ENCODE measurements around the gene PM20D2.

PM20D2 gene

GRCh38 chr6:89146718-89147700, 1.2 kb downstream of the PM20D2 start:
- peak overlapping the region; percentile 1 for H3K18ac ChIP-seq (ENCODE audit: low read length)
- no peak overlapping the region for H3K23ac ChIP-seq (ENCODE audit: low read length)
- no peak overlapping the region for H3K4me3 ChIP-seq (ENCODE audit: low read length)
- no peak overlapping the region for H2AK5ac ChIP-seq (ENCODE audit: low read length)
- H3K56ac ChIP-seq (ENCODE audit: low read length), result peak overlapping the region; percentile 82
- no peaks in the 10 kb centered on the region for H3K4me1 ChIP-seq (ENCODE audit: control insufficient read depth, low read depth, low read length)
- H3K79me2 ChIP-seq (ENCODE audit: control insufficient read depth, insufficient read depth, low read length), result no peaks in the 10 kb centered on the region
- H3K27me3 ChIP-seq (ENCODE audit: insufficient read depth, low read length, poor library complexity), result peaks cover 12% of the 10 kb centered on the region
- H3K79me1 ChIP-seq (ENCODE audit: low read length), result no peaks in the 10 kb centered on the region
- no peaks in the 10 kb centered on the region for H3K36me3 ChIP-seq (ENCODE audit: control insufficient read depth, insufficient read depth, low read length)
- peak overlapping the region; percentile 68 for H3K9ac ChIP-seq (ENCODE audit: low read length)
- no peak overlapping the region for H2BK120ac ChIP-seq (ENCODE audit: low read depth, low read length)
- no peak overlapping the region for H2BK5ac ChIP-seq (ENCODE audit: low read length)
- no CpG with 5 or more reads among the region's 26 CpGs for WGBS (ENCODE audit: extremely low coverage, insufficient coverage, low lambda C conversion rate)
- H3K27ac ChIP-seq (ENCODE audit: low read depth, low read length), result no peak overlapping the region
- no peak overlapping the region for H4K8ac ChIP-seq (ENCODE audit: low read depth, low read length)
- H4K5ac ChIP-seq (ENCODE audit: low read length), result no peak overlapping the region
- no peak overlapping the region for H3K4ac ChIP-seq (ENCODE audit: low read depth, low read length)
- H2BK15ac ChIP-seq (replicated peaks; ENCODE audit: low read depth), result no peak overlapping the region
- H3K4me2 ChIP-seq (ENCODE audit: low read length), result peak overlapping the region; percentile 63
- DNase-seq, result peak; percentile 64

GRCh38 chr6:89148016-89148750, 2.3 kb downstream of the PM20D2 start:
- WGBS (ENCODE audit: extremely low coverage, insufficient coverage, low lambda C conversion rate), result no CpG with 5 or more reads among the region's 17 CpGs
- no peaks in the 10 kb centered on the region for H3K36me3 ChIP-seq (ENCODE audit: control insufficient read depth, insufficient read depth, low read length)
- no peaks in the 10 kb centered on the region for H3K79me2 ChIP-seq (ENCODE audit: control insufficient read depth, insufficient read depth, low read length)
- no peak overlapping the region for H2BK120ac ChIP-seq (ENCODE audit: low read depth, low read length)
- H3K4ac ChIP-seq (ENCODE audit: low read depth, low read length), result no peak overlapping the region
- H3K4me2 ChIP-seq (ENCODE audit: low read length), result no peak overlapping the region
- no peak overlapping the region for H3K4me3 ChIP-seq (ENCODE audit: low read length)
- no peaks in the 10 kb centered on the region for H3K79me1 ChIP-seq (ENCODE audit: low read length)
- no peak overlapping the region for H2BK15ac ChIP-seq (replicated peaks; ENCODE audit: low read depth)
- H3K27me3 ChIP-seq (ENCODE audit: insufficient read depth, low read length, poor library complexity), result peaks cover 12% of the 10 kb centered on the region
- no peak overlapping the region for H3K56ac ChIP-seq (ENCODE audit: low read length)
- no peak overlapping the region for H2AK5ac ChIP-seq (ENCODE audit: low read length)
- DNase-seq, result no peak
- H3K27ac ChIP-seq (ENCODE audit: low read depth, low read length), result no peak overlapping the region
- H3K9ac ChIP-seq (ENCODE audit: low read length), result no peak overlapping the region
- no peak overlapping the region for H3K23ac ChIP-seq (ENCODE audit: low read length)
- no peak overlapping the region for H4K8ac ChIP-seq (ENCODE audit: low read depth, low read length)
- no peak overlapping the region for H3K18ac ChIP-seq (ENCODE audit: low read length)
- H4K5ac ChIP-seq (ENCODE audit: low read length), result no peak overlapping the region
- no peaks in the 10 kb centered on the region for H3K4me1 ChIP-seq (ENCODE audit: control insufficient read depth, low read depth, low read length)
- H2BK5ac ChIP-seq (ENCODE audit: low read length), result no peak overlapping the region

- WGBS (ENCODE audit: extremely low coverage, insufficient coverage, low lambda C conversion rate), result no CpG with 5 or more reads among the region's 1 CpG
- Histone ChIP-seq H3K4me3 (ENCODE audit: low read length) (no peak overlapping the region), H3K4ac (ENCODE audit: low read depth, low read length) (no peak overlapping the region), H3K56ac (ENCODE audit: low read length) (no peak overlapping the region), H2AK5ac (ENCODE audit: low read length) (no peak overlapping the region), H2BK15ac (replicated peaks; ENCODE audit: low read depth) (no peak overlapping the region), H2BK5ac (ENCODE audit: low read length) (no peak overlapping the region), H3K4me1 (ENCODE audit: control insufficient read depth, low read depth, low read length) (no peaks in the 10 kb centered on the region), H3K23ac (ENCODE audit: low read length) (no peak overlapping the region), H3K27ac (ENCODE audit: low read depth, low read length) (no peak overlapping the region), H3K9ac (ENCODE audit: low read length) (no peak overlapping the region), H4K5ac (ENCODE audit: low read length) (no peak overlapping the region), H3K36me3 (ENCODE audit: control insufficient read depth, insufficient read depth, low read length) (no peaks in the 10 kb centered on the region), H3K4me2 (ENCODE audit: low read length) (no peak overlapping the region), H3K79me2 (ENCODE audit: control insufficient read depth, insufficient read depth, low read length) (no peaks in the 10 kb centered on the region), H3K79me1 (ENCODE audit: low read length) (no peaks in the 10 kb centered on the region), H2BK120ac (ENCODE audit: low read depth, low read length) (no peak overlapping the region), H3K27me3 (ENCODE audit: insufficient read depth, low read length, poor library complexity) (no peaks in the 10 kb centered on the region), H3K18ac (ENCODE audit: low read length) (no peak overlapping the region), H4K8ac (ENCODE audit: low read depth, low read length) (no peak overlapping the region)
- no peak for DNase-seq
Observed at GRCh38 chr6:89154131-89154530, 8.3 kb downstream of the PM20D2 start.

GRCh38 chr6:89160331-89161092, 14.7 kb downstream of the PM20D2 start:
- H2BK15ac ChIP-seq (replicated peaks; ENCODE audit: low read depth), result no peak overlapping the region
- no peak overlapping the region for H2BK120ac ChIP-seq (ENCODE audit: low read depth, low read length)
- H3K18ac ChIP-seq (ENCODE audit: low read length), result no peak overlapping the region
- no peak for DNase-seq
- no peaks in the 10 kb centered on the region for H3K79me2 ChIP-seq (ENCODE audit: control insufficient read depth, insufficient read depth, low read length)
- H3K36me3 ChIP-seq (ENCODE audit: control insufficient read depth, insufficient read depth, low read length), result no peaks in the 10 kb centered on the region
- no peak overlapping the region for H3K4me3 ChIP-seq (ENCODE audit: low read length)
- no peak overlapping the region for H3K9ac ChIP-seq (ENCODE audit: low read length)
- H3K4ac ChIP-seq (ENCODE audit: low read depth, low read length), result no peak overlapping the region
- no CpG with 5 or more reads among the region's 4 CpGs for WGBS (ENCODE audit: extremely low coverage, insufficient coverage, low lambda C conversion rate)
- no peak overlapping the region for H4K8ac ChIP-seq (ENCODE audit: low read depth, low read length)
- no peaks in the 10 kb centered on the region for H3K4me1 ChIP-seq (ENCODE audit: control insufficient read depth, low read depth, low read length)
- no peak overlapping the region for H2BK5ac ChIP-seq (ENCODE audit: low read length)
- no peaks in the 10 kb centered on the region for H3K79me1 ChIP-seq (ENCODE audit: low read length)
- no peak overlapping the region for H3K4me2 ChIP-seq (ENCODE audit: low read length)
- no peak overlapping the region for H3K23ac ChIP-seq (ENCODE audit: low read length)
- H3K56ac ChIP-seq (ENCODE audit: low read length), result no peak overlapping the region
- H3K27me3 ChIP-seq (ENCODE audit: insufficient read depth, low read length, poor library complexity), result no peaks in the 10 kb centered on the region
- no peak overlapping the region for H2AK5ac ChIP-seq (ENCODE audit: low read length)
- no peak overlapping the region for H3K27ac ChIP-seq (ENCODE audit: low read depth, low read length)
- no peak overlapping the region for H4K5ac ChIP-seq (ENCODE audit: low read length)

- no peak overlapping the region for H3K4ac ChIP-seq (ENCODE audit: low read depth, low read length)
- H2BK15ac ChIP-seq (replicated peaks; ENCODE audit: low read depth), result no peak overlapping the region
- H2BK5ac ChIP-seq (ENCODE audit: low read length), result no peak overlapping the region
- no peak overlapping the region for H2BK120ac ChIP-seq (ENCODE audit: low read depth, low read length)
- H4K8ac ChIP-seq (ENCODE audit: low read depth, low read length), result no peak overlapping the region
- DNase-seq, result peak; percentile 74
- H3K4me2 ChIP-seq (ENCODE audit: low read length), result no peak overlapping the region
- no CpG with 5 or more reads among the region's 7 CpGs for WGBS (ENCODE audit: extremely low coverage, insufficient coverage, low lambda C conversion rate)
- H4K5ac ChIP-seq (ENCODE audit: low read length), result no peak overlapping the region
- no peaks in the 10 kb centered on the region for H3K79me2 ChIP-seq (ENCODE audit: control insufficient read depth, insufficient read depth, low read length)
- H3K9ac ChIP-seq (ENCODE audit: low read length), result no peak overlapping the region
- no peak overlapping the region for H3K4me3 ChIP-seq (ENCODE audit: low read length)
- no peaks in the 10 kb centered on the region for H3K27me3 ChIP-seq (ENCODE audit: insufficient read depth, low read length, poor library complexity)
- no peaks in the 10 kb centered on the region for H3K36me3 ChIP-seq (ENCODE audit: control insufficient read depth, insufficient read depth, low read length)
- no peak overlapping the region for H3K23ac ChIP-seq (ENCODE audit: low read length)
- H3K18ac ChIP-seq (ENCODE audit: low read length), result no peak overlapping the region
- no peak overlapping the region for H3K27ac ChIP-seq (ENCODE audit: low read depth, low read length)
- no peaks in the 10 kb centered on the region for H3K4me1 ChIP-seq (ENCODE audit: control insufficient read depth, low read depth, low read length)
- H3K79me1 ChIP-seq (ENCODE audit: low read length), result no peaks in the 10 kb centered on the region
- no peak overlapping the region for H3K56ac ChIP-seq (ENCODE audit: low read length)
- H2AK5ac ChIP-seq (ENCODE audit: low read length), result no peak overlapping the region
Observed at GRCh38 chr6:89161326-89162046, 15.6 kb downstream of the PM20D2 start.

Data from mesendoderm (in vitro differentiated cells).